Hypothalamus (tissue), 51 donors: ENCODE measurements around the gene CRYM.
"Not testable (repeated sequence)": the region's sequence is repeated elsewhere in the genome, so short reads cannot be mapped to it uniquely, and the experiment has no call there.

Experiments
- DNase-seq, 51 donors: peaks; one replicate each; lab custom pipeline; 2025; lab: John Stamatoyannopoulos, UW

Gene CRYM

GRCh38 chr16:21281698-21282389 is 3.8 kb upstream of the CRYM start:
- DNase-seq, result no peak

DNA sequence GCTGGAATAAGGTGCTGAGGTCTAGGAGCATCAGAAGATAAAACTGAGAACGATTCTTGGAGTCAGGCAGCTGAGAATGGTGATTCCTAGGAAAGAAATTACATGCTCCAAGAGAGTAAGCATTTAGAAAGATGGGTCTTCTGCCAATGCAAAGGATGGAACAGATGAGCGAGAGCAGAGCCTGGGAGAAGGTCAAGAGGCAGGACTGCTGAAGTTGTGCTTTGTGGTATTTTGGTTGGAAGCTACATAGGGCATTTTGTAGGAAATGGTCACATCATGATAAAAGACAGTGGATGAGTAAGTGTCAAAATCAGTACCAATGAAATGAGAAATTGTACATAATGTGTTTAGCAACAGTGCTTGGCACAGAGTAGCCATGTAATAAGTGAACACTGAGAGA is 1.4 kb upstream of the CRYM start:
- DNase-seq, result no peak

DNA sequence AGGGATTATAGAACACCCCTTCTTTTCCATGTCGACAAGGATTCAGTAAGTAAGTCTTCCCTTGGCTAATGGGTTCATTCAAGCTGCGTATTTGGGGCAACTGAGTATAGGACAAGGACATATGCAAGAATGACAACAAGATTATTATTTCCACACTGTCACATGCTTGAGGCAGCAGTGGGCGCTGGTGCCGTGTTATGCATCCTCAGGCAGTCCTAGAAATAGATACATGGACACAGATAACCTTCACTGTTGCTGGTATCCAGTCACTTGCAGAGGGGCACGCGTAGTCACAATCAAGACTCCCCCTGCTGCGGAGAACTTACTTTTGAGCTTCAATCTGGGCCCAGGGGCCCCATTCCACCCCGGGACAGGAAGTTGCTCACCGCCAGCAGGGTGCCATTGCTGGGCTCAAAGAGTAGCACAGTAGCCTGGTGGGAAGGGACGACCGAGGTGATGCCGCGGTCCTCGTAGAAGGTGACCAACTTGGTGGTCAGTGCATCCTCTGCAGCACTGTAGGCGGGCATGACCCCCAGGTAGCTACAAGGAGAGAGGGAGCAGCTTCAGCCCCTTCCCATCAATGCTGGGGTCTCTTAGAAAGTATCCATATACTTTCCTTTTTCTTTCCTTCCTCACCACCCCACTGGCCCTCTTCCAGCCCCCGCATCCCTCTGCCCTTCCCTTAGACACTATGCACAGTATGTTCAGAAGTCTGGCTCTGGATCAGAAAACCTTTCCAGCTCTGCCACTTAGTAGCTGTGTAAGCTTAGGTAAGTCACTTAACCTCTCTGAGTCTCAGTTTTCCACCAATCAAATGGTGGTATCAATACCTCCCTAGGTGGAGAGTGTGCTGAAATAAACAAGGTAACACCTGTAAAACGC is 804 bp downstream of the CRYM start:
- DNase-seq, result no peak

GRCh38 chr16:21276090-21276489 is 2.0 kb downstream of the CRYM start:
- peak in 1 of 51 donors; percentile 8 for DNase-seq

- DNase-seq, result no peak
Observed at GRCh38 chr16:21275529-21275928, 2.6 kb downstream of the CRYM start.

GRCh38 chr16:21274172-21274726 is 3.8 kb downstream of the CRYM start:
- DNase-seq, result no peak

DNA sequence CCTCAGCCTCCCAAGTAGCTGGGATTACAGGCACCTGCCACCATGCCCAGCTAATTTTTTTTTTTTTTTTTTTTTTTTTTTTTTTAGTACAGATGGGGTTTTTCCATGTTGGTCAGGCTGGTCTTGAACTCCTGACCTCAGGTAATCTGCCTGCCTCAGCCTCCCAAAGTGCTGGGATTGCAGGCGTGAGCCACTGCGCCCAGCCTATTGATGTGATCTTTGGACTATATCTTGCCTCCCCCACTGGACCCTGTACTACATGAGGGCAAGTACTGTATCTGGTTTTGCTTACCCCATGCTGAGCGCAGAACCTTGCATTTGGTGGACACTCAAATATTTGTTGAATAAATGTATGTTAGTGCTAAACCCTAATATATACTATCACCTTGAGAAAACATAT is 5.3 kb downstream of the CRYM start:
- DNase-seq, result not testable (repeated sequence)

- DNase-seq, result no peak
Observed at GRCh38 chr16:21272253-21272652, 5.8 kb downstream of the CRYM start.

DNA sequence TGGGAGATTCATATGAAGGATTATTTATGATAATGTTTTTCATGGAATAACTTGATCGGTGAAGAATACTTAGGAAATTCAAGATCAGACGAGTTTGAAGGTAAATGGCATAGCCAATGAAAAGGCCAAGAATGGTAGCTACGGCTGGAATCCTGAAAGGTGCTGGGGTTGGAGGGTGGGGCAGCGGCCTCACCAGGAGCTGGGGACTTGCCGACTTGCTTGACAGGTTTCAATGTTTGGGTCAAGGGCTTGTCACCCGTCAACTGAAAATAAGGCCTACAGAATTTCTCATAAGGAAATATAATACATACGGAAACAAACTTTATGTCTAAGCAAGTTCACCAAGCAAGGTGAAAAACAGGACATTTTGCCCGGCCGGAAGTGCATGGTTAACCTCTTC is 9.9 kb downstream of the CRYM start:
- DNase-seq, result no peak

GRCh38 chr16:21267298-21267697 is 10.8 kb downstream of the CRYM start:
- DNase-seq, result no peak

DNA sequence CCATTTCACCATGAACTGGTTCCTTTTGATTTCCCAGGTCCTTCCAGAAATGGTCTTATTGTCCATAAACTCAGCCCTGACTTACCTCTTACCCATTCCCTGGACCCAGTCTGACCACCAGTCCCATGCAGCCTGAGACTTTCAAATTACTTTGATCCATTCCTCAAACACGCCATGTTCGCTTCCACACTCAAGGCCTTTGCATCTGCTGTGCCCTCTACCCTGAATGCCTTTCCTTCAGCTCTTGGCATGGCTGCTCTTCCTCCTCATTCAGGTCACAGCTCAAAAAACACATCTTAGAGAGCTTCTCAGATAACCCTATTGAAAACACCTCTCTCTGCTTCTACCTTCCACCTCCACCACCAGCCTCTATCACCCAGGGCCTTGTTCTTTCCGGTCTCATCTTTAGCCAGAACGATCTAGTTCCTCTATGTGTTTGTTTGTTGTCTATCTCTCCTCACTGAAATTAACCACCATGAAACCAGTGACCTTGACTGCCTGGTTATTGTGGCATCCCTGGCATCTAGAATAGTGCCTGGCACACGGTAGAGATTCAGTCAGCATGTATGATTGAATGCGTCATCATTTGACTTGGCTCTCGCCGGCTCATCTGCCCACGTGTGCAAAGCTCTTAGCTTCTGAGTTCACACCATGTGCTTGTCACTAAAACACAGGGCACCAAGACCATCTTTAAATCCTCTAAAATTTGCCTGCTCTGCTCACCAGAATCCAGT is 12.8 kb downstream of the CRYM start:
- DNase-seq, result peak in 1 of 51 donors; percentile 24

GRCh38 chr16:21264571-21265036 is 13.5 kb downstream of the CRYM start:
- no peak for DNase-seq

- no peak for DNase-seq
Observed at GRCh38 chr16:21263640-21264570, 14.2 kb downstream of the CRYM start.

DNA sequence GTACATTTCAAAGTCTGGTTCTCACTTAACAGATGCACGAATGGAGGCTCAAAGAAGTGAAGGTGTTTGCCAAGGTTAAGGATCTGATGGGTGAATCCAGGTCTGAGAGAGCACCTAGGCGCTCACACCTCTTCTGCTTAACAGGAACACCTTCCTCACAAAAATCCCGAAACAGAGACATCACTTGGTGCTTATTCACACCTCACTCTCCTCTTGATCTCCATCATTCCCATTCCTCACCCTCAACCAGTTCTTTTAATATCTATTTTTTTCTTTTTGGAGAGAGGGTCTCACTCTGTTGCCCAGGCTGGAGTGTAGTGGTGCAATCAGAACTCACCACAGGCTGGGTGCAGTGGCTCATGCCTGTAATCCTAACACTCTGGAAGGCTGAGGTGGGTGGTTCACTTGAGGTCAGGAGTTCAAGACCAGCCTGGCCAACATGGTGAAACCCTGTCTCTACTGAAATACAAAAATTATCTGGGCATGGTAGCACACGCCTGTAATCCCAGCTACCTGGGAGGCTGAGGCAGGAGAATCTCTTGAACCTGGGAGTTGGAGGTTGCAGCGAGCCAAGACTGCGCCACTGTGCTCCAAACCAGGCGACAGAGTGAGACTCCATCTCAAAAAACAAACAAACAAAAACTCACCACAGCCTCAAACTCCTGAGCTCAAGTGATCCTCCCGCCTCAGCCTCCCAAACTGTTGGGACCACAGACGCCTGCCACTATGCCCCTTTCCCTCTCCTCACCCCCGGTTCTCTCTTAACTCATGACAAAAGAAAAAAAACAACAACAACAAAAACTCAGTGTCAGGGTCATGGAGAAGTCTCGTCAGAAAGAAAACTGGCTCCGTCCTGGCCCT is 15.1 kb downstream of the CRYM start:
- no peak for DNase-seq

DNA sequence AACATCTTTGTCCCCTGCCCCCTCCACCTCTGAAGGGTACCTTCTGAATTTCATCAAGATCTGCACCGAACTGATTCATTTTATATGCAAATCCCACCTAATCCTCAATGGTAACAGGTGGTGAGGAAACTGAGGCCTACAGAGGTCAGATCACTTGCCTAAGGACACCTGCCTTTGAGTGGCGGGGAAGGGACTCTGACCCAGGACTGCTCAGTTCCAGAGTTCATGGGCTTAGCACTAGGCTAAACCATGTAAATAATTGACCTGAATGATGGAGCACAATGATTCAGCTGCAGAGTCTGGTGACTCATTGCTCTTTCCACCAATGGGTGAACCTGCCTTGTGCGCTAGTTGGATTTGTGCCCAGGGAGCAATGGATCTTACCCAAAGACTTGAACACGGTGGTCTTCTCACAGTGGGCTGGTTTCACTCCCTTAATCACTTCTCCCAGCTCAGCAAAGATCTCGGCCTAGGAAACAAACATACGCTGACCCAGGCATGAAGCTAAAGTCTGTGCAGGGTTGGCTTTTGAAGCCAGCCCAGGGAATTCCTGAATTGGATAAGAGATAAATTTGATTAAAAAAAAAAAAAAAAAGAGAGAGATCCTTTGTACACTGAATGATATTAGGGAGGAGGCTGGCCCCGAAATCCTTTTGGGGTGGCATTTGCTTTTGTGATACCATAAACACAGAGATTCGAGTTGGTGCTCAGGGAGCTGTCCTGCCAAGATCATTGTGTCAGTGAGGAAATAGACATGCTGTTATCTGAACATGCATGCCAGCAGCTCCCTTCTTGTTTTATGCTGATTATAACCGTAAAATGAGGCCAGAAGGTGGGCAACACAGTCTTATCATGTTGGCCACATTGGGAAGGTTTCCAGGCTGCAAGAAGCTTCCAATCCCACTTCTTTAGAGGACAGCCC is 17.0 kb downstream of the CRYM start:
- DNase-seq, result no peak

GRCh38 chr16:21257284-21257683 is 20.8 kb downstream of the CRYM start:
- no peak for DNase-seq

DNA sequence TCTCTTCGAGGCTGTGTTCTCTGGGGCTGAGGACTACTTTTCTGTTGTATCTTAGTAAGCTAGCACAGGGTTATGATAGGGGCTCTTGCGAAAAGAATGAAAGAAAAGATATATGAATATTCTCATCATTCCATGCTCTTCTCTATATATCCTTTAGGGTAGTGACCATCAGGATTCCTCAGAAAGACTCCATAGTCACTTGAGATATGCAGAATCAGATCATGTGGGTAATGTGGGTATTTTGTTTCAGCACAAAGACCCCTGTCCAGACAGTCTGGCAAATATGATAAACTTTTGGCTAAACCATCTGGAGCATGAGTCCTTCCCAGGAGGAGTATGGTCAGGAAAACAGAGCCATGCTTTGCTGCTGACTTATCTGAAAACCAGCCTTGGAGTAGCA is 21.5 kb downstream of the CRYM start:
- DNase-seq, result no peak

GRCh38 chr16:21253470-21253869 is 24.6 kb downstream of the CRYM start:
- DNase-seq, result no peak
